HepG2 (cell line): ENCODE data around the gene HOXD4. TPM values are rescaled to one million over a fixed set of nuclear protein-coding genes. Genes with fewer than 3 reads are reported as not detected.

Source experiments
- AFF4 ChIP-seq: sonication (generic); formaldehyde crosslinking; IDR thresholded peaks from 2 replicates; pipeline ENCODE4 v1.4.0; 2020; ENCODE audit warnings: missing genetic modification reagents
- HNF1A ChIP-seq, 2 experiments: sonication (generic) in 1 of 2; formaldehyde crosslinking in 1 of 2; IDR thresholded peaks; 2 replicates each; pipeline versions ENCODE4 v1.4.0 to v1.6.1; 2016 to 2020; ENCODE audit warnings: borderline replicate concordance in 1 of 2, low read depth in 1 of 2, mild to moderate bottlenecking in 1 of 2, missing genetic modification reagents in 1 of 2
- IRF9 ChIP-seq: sonication (generic); formaldehyde crosslinking; IDR thresholded peaks from 2 replicates; pipeline ENCODE4 v1.8.0; 2022; ENCODE audit warnings: missing genetic modification reagents, mild to moderate bottlenecking, borderline replicate concordance
- NR2C2 ChIP-seq: sonication (generic); formaldehyde crosslinking; IDR thresholded peaks from 2 replicates; pipeline ENCODE4 v1.4.0; 2020; ENCODE audit warnings: missing genetic modification reagents, mild to moderate bottlenecking, moderate library complexity, borderline replicate concordance
- ZNF230 ChIP-seq: sonication (generic); formaldehyde crosslinking; IDR thresholded peaks from 2 replicates; pipeline ENCODE4 v1.4.0; 2020; ENCODE audit warnings: mild to moderate bottlenecking, missing genetic modification reagents
- ZNF687 ChIP-seq: sonication (generic); formaldehyde crosslinking; IDR thresholded peaks from 2 replicates; pipeline ENCODE4 v1.5.1; 2020; ENCODE audit warnings: mild to moderate bottlenecking, missing genetic modification reagents, moderate library complexity
- ZNF800 ChIP-seq: sonication (generic); formaldehyde crosslinking; IDR thresholded peaks from 2 replicates; pipeline ENCODE4 v1.4.0; 2020; ENCODE audit warnings: missing genetic modification reagents
- ZUFSP ChIP-seq: sonication (generic); formaldehyde crosslinking; IDR thresholded peaks from 2 replicates; pipeline ENCODE4 v1.9.0; 2021; ENCODE audit warnings: missing genetic modification reagents, mild to moderate bottlenecking, borderline replicate concordance
- polyA plus RNA-seq, 8 experiments: library from polyadenylated mRNA; depleted of rRNA in 3 of 8; stranded (reverse) in 7 of 8; unstranded in 1 of 8; fragments of >200 nt; fragmentation: Illumina TruSeq in 4 of 8; extraction: Trizol in 4 of 8; gene quantifications; 2 replicates each; pipeline versions ENCODE4 v1.2.1 to v1.2.3, GENCODE V29; 2011 to 2016; ENCODE audit warnings: low read depth in 4 of 8, missing spikeins in 1 of 8, mixed read lengths in 1 of 8; ENCODE audit not compliant: insufficient read depth in 1 of 8
- total RNA-seq, 5 experiments: library from RNA; depleted of rRNA; stranded (reverse); fragments of >200 nt; fragmentation: Illumina TruSeq; extraction: Trizol; gene quantifications; 2 replicates each; pipeline ENCODE4 v1.2.3, GENCODE V29; 2016; ENCODE audit warnings: low read depth in 1 of 5

Gene HOXD4
- total and polyA plus RNA-seq, 2 of the 13 experiments (the other 11 are each of a cell fraction or from before 2014, with no cell fraction given): not detected

- TF ChIP-seq ZNF687 (CRISPR knock-in tag): peak; percentile 54
- TF ChIP-seq ZUFSP: no peak
- no peak for TF ChIP-seq ZNF800 (CRISPR knock-in tag)
- no peak for TF ChIP-seq IRF9 (CRISPR knock-in tag)
- TF ChIP-seq HNF1A (IDR thresholded peaks at IDR 0.05; ENCODE audit: low read depth): no peak
- no peak for TF ChIP-seq HNF1A (CRISPR knock-in tag; IDR thresholded peaks at IDR 0.05; ENCODE audit: borderline replicate concordance)
- no peak for TF ChIP-seq ZNF230 (CRISPR knock-in tag)
- no peak for TF ChIP-seq AFF4 (CRISPR knock-in tag)
- no peak for TF ChIP-seq NR2C2 (CRISPR knock-in tag)
Measured at GRCh38 chr2:176172007-176172894, 20.9 kb downstream of the HOXD4 start (continued).
